OCI-LY3 (cell line): ENCODE data around the gene SHROOM3.

Experiments used
- CTCF ChIP-seq: fragments of 200-600, 300-600 bp; sonication (generic); IDR thresholded peaks from 2 replicates; pipeline ENCODE4 v1.5.1; 2014; ENCODE audit warnings: antibody characterized with exemption, low read length, low read depth
- EZH2phosphoT487 ChIP-seq: fragments of 200-600 bp; shearing (Covaris generic); IDR thresholded peaks from 2 replicates; pipeline ENCODE4 v1.6.1; 2018; ENCODE audit warnings: antibody characterized with exemption, mixed run types, low read depth

DNA sequence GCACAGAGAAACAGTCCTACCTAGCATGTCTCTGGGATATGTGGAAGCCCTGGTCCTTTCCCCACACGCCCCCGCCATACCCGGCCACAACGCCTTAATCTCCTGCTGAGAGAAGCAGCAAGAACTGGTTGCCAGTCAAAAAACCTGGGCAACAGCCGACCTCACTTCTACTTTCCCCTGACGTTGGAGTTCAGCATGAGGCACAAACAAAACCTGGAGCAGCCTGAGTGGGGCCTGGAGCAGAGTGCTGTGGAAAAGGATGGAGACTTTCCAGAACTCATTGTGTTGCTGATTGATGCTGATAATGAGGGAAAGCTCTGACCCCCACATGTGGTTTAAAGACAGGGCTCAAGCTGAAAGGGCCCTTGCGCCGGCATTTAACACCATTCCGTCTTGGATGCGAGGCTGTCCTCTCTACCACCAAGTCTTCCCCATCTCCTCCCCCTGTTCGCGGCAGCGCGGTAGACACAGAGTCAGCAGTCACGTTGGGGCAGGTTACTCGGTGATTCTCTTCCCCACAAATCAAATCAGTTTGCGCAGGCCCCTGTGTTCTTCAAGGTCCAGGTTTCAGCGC lies 14.8 kb upstream of the SHROOM3 start:
- TF ChIP-seq CTCF = no peak
- no peak for TF ChIP-seq EZH2phosphoT487
